ENCODE data around the gene OPHN1. TPM values are rescaled to one million over a fixed set of nuclear protein-coding genes. Genes with fewer than 3 reads are reported as not detected.

The OPHN1 gene
- total and polyA plus RNA-seq, 4 donors, result 0.25 to 9.7 (median 4.9) TPM

GRCh38 chrX:68183612-68184214, 249.6 kb downstream of the OPHN1 start:
- no peak for DNase-seq
- no peaks in the 10 kb centered on the region for H3K4me1 ChIP-seq (ENCODE audit: control insufficient read depth in 1 of 2, insufficient read depth in 2 of 2, low read length in 2 of 2)
- no peak overlapping the region for H3K4me3 ChIP-seq (ENCODE audit: low read length in 2 of 2)
- no peaks in the 10 kb centered on the region for H3K27me3 ChIP-seq (ENCODE audit: control insufficient read depth in 1 of 2, insufficient read depth in 2 of 2, low read length in 1 of 2)
- no peaks in the 10 kb centered on the region for H3K9me3 ChIP-seq (ENCODE audit: control insufficient read depth, low read length)
- H3K27ac ChIP-seq (ENCODE audit: low read depth in 1 of 2, low read length in 2 of 2), result no peak overlapping the region
- intact Hi-C loops (cut with DNase I), result no loop called here
- no peaks in the 10 kb centered on the region for H3K36me3 ChIP-seq (ENCODE audit: control insufficient read depth in 1 of 2, insufficient read depth in 2 of 2, low read length in 1 of 2)
- WGBS, 2 donors, result 40 to 56% methylated on average over 4 of the region's 4 CpGs
- no peak for ATAC-seq (ENCODE audit: low FRiP score)

GRCh38 chrX:68180579-68180978, 252.7 kb downstream of the OPHN1 start:
- WGBS, 2 donors, result 70 to 89% methylated on average over 2 of the region's 2 CpGs
- Histone ChIP-seq H3K27ac (ENCODE audit: low read depth in 1 of 2, low read length in 2 of 2) (no peak overlapping the region), H3K4me3 (ENCODE audit: low read length in 2 of 2) (no peak overlapping the region), H3K36me3 (ENCODE audit: control insufficient read depth in 1 of 2, insufficient read depth in 2 of 2, low read length in 1 of 2) (no peaks in the 10 kb centered on the region), H3K9me3 (ENCODE audit: control insufficient read depth, low read length) (no peaks in the 10 kb centered on the region), H3K4me1 (ENCODE audit: control insufficient read depth in 1 of 2, insufficient read depth in 2 of 2, low read length in 2 of 2) (no peaks in the 10 kb centered on the region), H3K27me3 (ENCODE audit: control insufficient read depth in 1 of 2, insufficient read depth in 2 of 2, low read length in 1 of 2) (no peaks in the 10 kb centered on the region)
- DNase-seq, result no peak
- ATAC-seq (ENCODE audit: low FRiP score), result no peak
- intact Hi-C loops (cut with DNase I), result no loop called here

- Histone ChIP-seq H3K4me3 (ENCODE audit: low read length in 2 of 2) (no peak overlapping the region), H3K27me3 (ENCODE audit: control insufficient read depth in 1 of 2, insufficient read depth in 2 of 2, low read length in 1 of 2) (no peaks in the 10 kb centered on the region), H3K27ac (ENCODE audit: low read depth in 1 of 2, low read length in 2 of 2) (no peak overlapping the region), H3K36me3 (ENCODE audit: control insufficient read depth in 1 of 2, insufficient read depth in 2 of 2, low read length in 1 of 2) (no peaks in the 10 kb centered on the region), H3K4me1 (ENCODE audit: control insufficient read depth in 1 of 2, insufficient read depth in 2 of 2, low read length in 2 of 2) (no peaks in the 10 kb centered on the region), H3K9me3 (ENCODE audit: control insufficient read depth, low read length) (no peaks in the 10 kb centered on the region)
- intact Hi-C loops (cut with DNase I), result no loop called here
- no peak for DNase-seq
- 72 to 92% methylated on average over 1 of the region's 1 CpG for WGBS, 2 donors
- no peak for ATAC-seq (ENCODE audit: low FRiP score)
Observed at GRCh38 chrX:68179355-68179754, 253.9 kb downstream of the OPHN1 start.

GRCh38 chrX:68177542-68177941, 255.8 kb downstream of the OPHN1 start:
- Histone ChIP-seq H3K36me3 (ENCODE audit: control insufficient read depth in 1 of 2, insufficient read depth in 2 of 2, low read length in 1 of 2) (no peaks in the 10 kb centered on the region), H3K4me1 (ENCODE audit: control insufficient read depth in 1 of 2, insufficient read depth in 2 of 2, low read length in 2 of 2) (no peaks in the 10 kb centered on the region), H3K4me3 (ENCODE audit: low read length in 2 of 2) (no peak overlapping the region), H3K27me3 (ENCODE audit: control insufficient read depth in 1 of 2, insufficient read depth in 2 of 2, low read length in 1 of 2) (no peaks in the 10 kb centered on the region), H3K9me3 (ENCODE audit: control insufficient read depth, low read length) (no peaks in the 10 kb centered on the region), H3K27ac (ENCODE audit: low read depth in 1 of 2, low read length in 2 of 2) (no peak overlapping the region)
- WGBS, 2 donors, result 73 to 92% methylated on average over 4 of the region's 4 CpGs
- intact Hi-C loops (cut with DNase I), result no loop called here
- no peak for ATAC-seq (ENCODE audit: low FRiP score)
- DNase-seq, result no peak

GRCh38 chrX:68175562-68175961, 257.7 kb downstream of the OPHN1 start:
- DNase-seq (no peak), ATAC-seq (ENCODE audit: low FRiP score) (no peak)
- 40 to 50% methylated on average over 3 of the region's 3 CpGs for WGBS, 2 donors
- intact Hi-C loops (cut with DNase I), result no loop called here
- Histone ChIP-seq H3K27ac (ENCODE audit: low read depth in 1 of 2, low read length in 2 of 2) (no peak overlapping the region), H3K9me3 (ENCODE audit: control insufficient read depth, low read length) (no peaks in the 10 kb centered on the region), H3K4me1 (ENCODE audit: control insufficient read depth in 1 of 2, insufficient read depth in 2 of 2, low read length in 2 of 2) (no peaks in the 10 kb centered on the region), H3K27me3 (ENCODE audit: control insufficient read depth in 1 of 2, insufficient read depth in 2 of 2, low read length in 1 of 2) (no peaks in the 10 kb centered on the region), H3K36me3 (ENCODE audit: control insufficient read depth in 1 of 2, insufficient read depth in 2 of 2, low read length in 1 of 2) (no peaks in the 10 kb centered on the region), H3K4me3 (ENCODE audit: low read length in 2 of 2) (no peak overlapping the region)

GRCh38 chrX:68163441-68163840, 269.9 kb downstream of the OPHN1 start:
- intact Hi-C loops (cut with DNase I), result no loop called here
- Histone ChIP-seq H3K36me3 (ENCODE audit: control insufficient read depth in 1 of 2, insufficient read depth in 2 of 2, low read length in 1 of 2) (no peaks in the 10 kb centered on the region), H3K4me1 (ENCODE audit: control insufficient read depth in 1 of 2, insufficient read depth in 2 of 2, low read length in 2 of 2) (no peaks in the 10 kb centered on the region), H3K9me3 (ENCODE audit: control insufficient read depth, low read length) (no peaks in the 10 kb centered on the region), H3K27me3 (ENCODE audit: control insufficient read depth in 1 of 2, insufficient read depth in 2 of 2, low read length in 1 of 2) (no peaks in the 10 kb centered on the region), H3K27ac (ENCODE audit: low read depth in 1 of 2, low read length in 2 of 2) (no peak overlapping the region), H3K4me3 (ENCODE audit: low read length in 2 of 2) (no peak overlapping the region)
- DNase-seq, result no peak
- ATAC-seq (ENCODE audit: low FRiP score), result no peak
- 51 to 61% methylated on average over 2 of the region's 2 CpGs for WGBS, 2 donors

GRCh38 chrX:68147848-68148247, 285.4 kb downstream of the OPHN1 start:
- Histone ChIP-seq H3K27ac (ENCODE audit: low read depth in 1 of 2, low read length in 2 of 2) (no peak overlapping the region), H3K36me3 (ENCODE audit: control insufficient read depth in 1 of 2, insufficient read depth in 2 of 2, low read length in 1 of 2) (no peaks in the 10 kb centered on the region), H3K27me3 (ENCODE audit: control insufficient read depth in 1 of 2, insufficient read depth in 2 of 2, low read length in 1 of 2) (no peaks in the 10 kb centered on the region), H3K9me3 (ENCODE audit: control insufficient read depth, low read length) (no peaks in the 10 kb centered on the region), H3K4me3 (ENCODE audit: low read length in 2 of 2) (no peak overlapping the region), H3K4me1 (ENCODE audit: control insufficient read depth in 1 of 2, insufficient read depth in 2 of 2, low read length in 2 of 2) (no peaks in the 10 kb centered on the region)
- DNase-seq (no peak), ATAC-seq (ENCODE audit: low FRiP score) (no peak)
- WGBS, 2 donors, result 74 to 86% methylated on average over 1 of the region's 1 CpG
- intact Hi-C loops (cut with DNase I), result no loop called here

- no peaks in the 10 kb centered on the region for H3K36me3 ChIP-seq (ENCODE audit: control insufficient read depth in 1 of 2, insufficient read depth in 2 of 2, low read length in 1 of 2)
- no peaks in the 10 kb centered on the region for H3K9me3 ChIP-seq (ENCODE audit: control insufficient read depth, low read length)
- no peaks in the 10 kb centered on the region for H3K4me1 ChIP-seq (ENCODE audit: control insufficient read depth in 1 of 2, insufficient read depth in 2 of 2, low read length in 2 of 2)
- WGBS, 2 donors, result 2 to 10% methylated on average over 2 of the region's 2 CpGs
- H3K4me3 ChIP-seq (ENCODE audit: low read length in 2 of 2), result no peak overlapping the region
- ATAC-seq (ENCODE audit: low FRiP score), result no peak
- H3K27ac ChIP-seq (ENCODE audit: low read depth in 1 of 2, low read length in 2 of 2), result no peak overlapping the region
- no peaks in the 10 kb centered on the region for H3K27me3 ChIP-seq (ENCODE audit: control insufficient read depth in 1 of 2, insufficient read depth in 2 of 2, low read length in 1 of 2)
- no peak for DNase-seq
- intact Hi-C loops (cut with DNase I), result no loop called here
Observed at GRCh38 chrX:68146054-68146453, 287.2 kb downstream of the OPHN1 start.

- ATAC-seq (ENCODE audit: low FRiP score) (no peak), DNase-seq (no peak)
- Histone ChIP-seq H3K4me1 (ENCODE audit: control insufficient read depth in 1 of 2, insufficient read depth in 2 of 2, low read length in 2 of 2) (no peaks in the 10 kb centered on the region), H3K9me3 (ENCODE audit: control insufficient read depth, low read length) (no peaks in the 10 kb centered on the region), H3K36me3 (ENCODE audit: control insufficient read depth in 1 of 2, insufficient read depth in 2 of 2, low read length in 1 of 2) (no peaks in the 10 kb centered on the region), H3K27me3 (ENCODE audit: control insufficient read depth in 1 of 2, insufficient read depth in 2 of 2, low read length in 1 of 2) (no peaks in the 10 kb centered on the region), H3K27ac (ENCODE audit: low read depth in 1 of 2, low read length in 2 of 2) (no peak overlapping the region), H3K4me3 (ENCODE audit: low read length in 2 of 2) (no peak overlapping the region)
- intact Hi-C loops (cut with DNase I), result no loop called here
- 62 to 82% methylated on average over 2 of the region's 2 CpGs for WGBS, 2 donors
Observed at GRCh38 chrX:68139791-68140190, 293.5 kb downstream of the OPHN1 start.
